Muscle layer of duodenum (tissue), 2 donors: ENCODE data around the gene AKR1B15.
A peak's percentile ranks its signal among the peaks of the same experiment; 100 is the strongest.
"Not testable (repeated sequence)": the region's sequence is repeated elsewhere in the genome, so short reads cannot be mapped to it uniquely, and the experiment has no call there.

Experiments
- H3K27ac ChIP-seq: one replicate; pipeline ENCODE4 v1.7.0; 2013; ENCODE audit warnings: mild to moderate bottlenecking, low read length
- H3K27me3 ChIP-seq: one replicate; pipeline ENCODE4 v1.7.0; 2013; ENCODE audit warnings: low read depth, mild to moderate bottlenecking, control low read depth, low read length
- H3K36me3 ChIP-seq, 2 donors: one replicate each; pipeline ENCODE4 v1.7.0; 2013; ENCODE audit warnings: low read length in 2 of 2, control low read depth in 1 of 2, mild to moderate bottlenecking in 1 of 2; ENCODE audit not compliant: insufficient read depth in 2 of 2, control insufficient read depth in 1 of 2
- H3K4me1 ChIP-seq, 2 donors: one replicate each; pipeline ENCODE4 v1.7.0; 2013; ENCODE audit warnings: low read length in 2 of 2, mild to moderate bottlenecking in 2 of 2, control low read depth in 1 of 2, moderate library complexity in 1 of 2; ENCODE audit not compliant: insufficient read depth in 2 of 2, control insufficient read depth in 1 of 2
- H3K4me3 ChIP-seq, 2 donors: one replicate each; pipeline ENCODE4 v1.7.0; 2013; ENCODE audit warnings: low read length in 2 of 2, low read depth in 1 of 2, mild to moderate bottlenecking in 1 of 2
- H3K9me3 ChIP-seq, 2 donors: one replicate each; pipeline ENCODE4 v1.7.0; 2013; ENCODE audit warnings: low read length in 2 of 2, control low read depth in 1 of 2, mild to moderate bottlenecking in 1 of 2; ENCODE audit not compliant: control insufficient read depth in 1 of 2
- donor health status: healthy.

The AKR1B15 gene

DNA sequence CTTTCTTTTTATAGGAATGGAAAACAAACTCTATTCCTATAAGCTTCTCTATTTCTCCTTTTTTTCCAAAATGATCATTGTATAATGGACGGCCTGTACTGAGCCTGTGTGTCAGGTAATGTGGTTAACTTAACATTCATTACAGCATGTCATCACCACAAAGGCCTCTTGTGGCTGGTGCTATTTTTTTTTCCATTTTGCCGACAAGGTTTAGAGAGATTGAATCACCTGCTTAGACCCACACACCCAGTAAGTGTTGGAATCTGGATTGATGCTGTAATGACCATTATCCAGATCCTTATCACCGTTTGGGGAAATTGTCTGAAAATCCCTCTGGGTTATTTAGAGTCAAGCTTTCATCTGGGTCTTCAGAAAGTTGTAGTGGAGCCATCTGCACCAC lies 18.5 kb downstream of the AKR1B15 start:
- no peaks in the 10 kb centered on the region for H3K4me1 ChIP-seq
- no peaks in the 10 kb centered on the region for H3K36me3 ChIP-seq

DNA sequence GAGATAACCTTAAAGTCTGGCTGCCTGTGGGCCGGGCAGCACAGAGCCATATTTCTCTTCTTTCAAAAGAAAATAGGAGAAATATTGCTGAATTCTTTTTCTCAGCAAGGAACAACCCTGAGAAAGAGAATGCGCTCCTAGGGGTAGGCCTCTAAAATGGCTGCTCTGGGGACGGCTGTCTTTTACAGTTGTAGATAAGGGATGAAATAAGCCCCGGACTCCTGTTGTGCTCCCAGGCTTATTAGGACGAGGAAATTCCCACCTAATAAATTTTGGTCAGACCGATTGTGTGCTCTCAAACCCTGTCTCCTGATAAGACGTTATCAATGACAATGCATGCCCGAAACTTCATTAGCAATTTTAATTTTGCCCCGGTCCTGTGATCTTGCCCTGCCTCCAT lies 21.1 kb downstream of the AKR1B15 start:
- not testable (repeated sequence) for H3K9me3 ChIP-seq

More for the DNA sequence above, 18.5 kb downstream of the AKR1B15 start:
- no peaks in the 10 kb centered on the region for H3K27me3 ChIP-seq
- H3K27ac ChIP-seq = no peak overlapping the region
- no peak overlapping the region for H3K4me3 ChIP-seq
- H3K9me3 ChIP-seq = no peaks in the 10 kb centered on the region

DNA sequence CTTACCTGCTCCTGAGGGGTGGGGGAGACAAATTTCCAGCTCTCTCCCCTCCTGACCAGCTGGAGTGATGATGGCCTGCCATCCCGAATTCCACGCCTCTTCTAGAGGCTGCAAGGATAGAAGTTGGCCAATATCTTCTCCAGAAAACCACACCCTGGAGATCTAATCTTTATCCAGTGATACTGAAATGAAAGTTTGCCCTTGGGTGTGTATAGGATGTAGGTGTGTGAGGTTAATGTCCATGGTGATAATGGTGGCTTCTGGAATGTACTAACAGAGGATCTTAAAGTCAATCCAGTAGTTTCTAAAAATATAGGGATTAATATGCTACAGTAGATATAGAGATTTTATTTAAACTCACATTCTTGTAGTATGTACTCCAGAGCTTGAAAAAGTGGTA lies 22.2 kb downstream of the AKR1B15 start:
- no peak overlapping the region for H3K27ac ChIP-seq
- H3K9me3 ChIP-seq = no peaks in the 10 kb centered on the region
- no peaks in the 10 kb centered on the region for H3K36me3 ChIP-seq
- no peaks in the 10 kb centered on the region for H3K4me1 ChIP-seq
- H3K4me3 ChIP-seq = no peak overlapping the region
- H3K27me3 ChIP-seq = no peaks in the 10 kb centered on the region

More for the DNA sequence above, 21.1 kb downstream of the AKR1B15 start:
- H3K27me3 ChIP-seq, H3K4me3 ChIP-seq, H3K36me3 ChIP-seq, H3K4me1 ChIP-seq, H3K27ac ChIP-seq: not testable (repeated sequence)

DNA sequence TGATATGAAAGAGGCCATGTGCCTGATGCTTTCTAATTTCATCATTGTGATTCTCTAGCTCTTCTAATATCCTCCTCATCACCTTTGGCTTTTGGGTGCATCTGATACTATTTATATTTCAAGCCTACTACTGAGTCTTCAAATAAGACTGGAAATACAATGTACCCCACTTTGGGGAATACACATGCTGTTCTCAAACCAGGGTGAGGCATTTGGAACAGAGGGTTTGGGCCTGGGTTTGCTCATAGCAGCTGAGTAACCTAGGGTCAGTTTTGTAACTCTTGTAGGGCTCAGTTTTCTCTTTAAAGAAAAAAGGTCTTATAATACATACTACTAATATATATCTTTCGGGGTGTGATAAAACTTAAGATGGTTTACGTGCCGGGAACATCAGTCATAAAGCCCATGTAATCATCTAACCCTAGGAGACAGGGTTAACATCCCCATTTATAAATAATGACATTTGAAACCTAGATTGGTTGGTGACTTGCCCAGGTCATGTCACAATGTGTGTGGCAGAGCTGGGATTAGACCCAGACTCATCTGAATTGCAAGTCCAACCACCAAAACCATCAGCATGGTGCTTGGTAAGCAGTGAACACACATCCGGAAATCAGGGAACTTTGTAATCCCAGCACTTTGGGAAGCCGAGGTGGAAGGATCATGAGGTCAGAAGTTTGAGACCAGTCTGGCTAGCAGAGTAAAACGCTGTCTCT lies 23.0 kb downstream of the AKR1B15 start:
- H3K27me3 ChIP-seq = no peaks in the 10 kb centered on the region
- no peak overlapping the region for H3K27ac ChIP-seq
- no peaks in the 10 kb centered on the region for H3K9me3 ChIP-seq
- H3K36me3 ChIP-seq = no peaks in the 10 kb centered on the region
- H3K4me1 ChIP-seq = no peaks in the 10 kb centered on the region
- H3K4me3 ChIP-seq = no peak overlapping the region

DNA sequence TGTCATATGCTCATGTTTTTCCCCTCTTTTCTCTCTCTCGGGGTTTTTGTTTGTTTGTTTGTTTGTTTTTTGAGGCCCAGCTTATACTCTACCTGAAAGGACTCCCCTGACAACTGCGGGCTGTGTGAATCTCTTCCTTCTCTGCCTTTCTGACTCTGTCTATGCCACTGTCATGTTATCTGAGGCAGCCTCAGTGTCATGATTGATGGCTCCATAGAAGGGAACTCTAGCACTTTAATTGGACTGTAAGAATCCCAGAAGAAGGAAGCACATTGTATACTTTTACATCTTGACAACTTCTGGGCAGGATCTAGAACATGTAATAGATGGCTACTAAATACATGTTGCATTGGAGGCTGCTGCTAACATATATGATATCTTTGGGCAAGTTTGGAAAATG lies 25.4 kb downstream of the AKR1B15 start:
- Histone ChIP-seq H3K4me3 (no peak overlapping the region), H3K27me3 (no peaks in the 10 kb centered on the region), H3K4me1 (no peaks in the 10 kb centered on the region), H3K36me3 (no peaks in the 10 kb centered on the region), H3K9me3 (no peaks in the 10 kb centered on the region), H3K27ac (no peak overlapping the region)

DNA sequence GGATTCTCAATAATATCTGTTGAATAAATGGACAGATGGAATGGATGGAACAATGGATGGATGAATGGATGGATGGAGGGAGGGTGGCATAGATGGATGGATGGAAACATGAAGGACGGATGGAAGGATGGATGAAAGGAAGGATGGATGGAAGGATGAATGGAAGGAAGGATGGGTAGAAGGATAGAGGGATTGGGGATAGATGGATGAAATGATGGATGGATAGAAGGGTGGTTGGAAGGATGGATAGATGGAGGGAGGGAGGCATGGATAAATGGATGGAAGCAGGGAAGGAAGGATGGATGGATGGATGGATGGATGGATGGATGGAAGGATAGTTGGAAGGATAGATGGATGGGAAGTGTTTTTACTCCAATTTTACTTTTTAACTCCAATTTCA lies 35.4 kb downstream of the AKR1B15 start:
- no peaks in the 10 kb centered on the region for H3K9me3 ChIP-seq
- no peaks in the 10 kb centered on the region for H3K36me3 ChIP-seq
- H3K27ac ChIP-seq = no peak overlapping the region
- H3K27me3 ChIP-seq = no peaks in the 10 kb centered on the region
- no peak overlapping the region for H3K4me3 ChIP-seq
- no peaks in the 10 kb centered on the region for H3K4me1 ChIP-seq

DNA sequence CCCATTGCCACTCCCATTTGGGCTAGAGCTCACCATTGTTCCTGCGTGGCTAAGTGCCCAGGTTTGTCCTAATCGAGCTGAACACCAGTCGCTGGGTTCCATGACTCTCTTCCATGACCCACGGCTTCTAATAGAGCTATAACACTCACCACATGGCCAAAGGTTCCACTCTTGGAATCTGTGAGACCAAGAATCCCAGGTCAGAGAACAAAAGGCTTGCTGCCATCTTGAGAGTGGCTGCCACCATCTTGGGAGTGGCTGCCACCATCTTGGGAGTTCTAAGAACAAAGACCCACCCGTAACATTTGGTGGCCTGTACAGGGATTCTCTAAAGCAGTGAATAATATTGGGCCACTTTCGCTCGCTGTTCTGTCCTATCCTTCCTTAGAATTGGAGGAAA lies 37.0 kb downstream of the AKR1B15 start:
- Histone ChIP-seq H3K27me3 (no peaks in the 10 kb centered on the region), H3K27ac (no peak overlapping the region), H3K9me3 (no peaks in the 10 kb centered on the region), H3K4me1 (no peaks in the 10 kb centered on the region), H3K36me3 (no peaks in the 10 kb centered on the region), H3K4me3 (no peak overlapping the region)

DNA sequence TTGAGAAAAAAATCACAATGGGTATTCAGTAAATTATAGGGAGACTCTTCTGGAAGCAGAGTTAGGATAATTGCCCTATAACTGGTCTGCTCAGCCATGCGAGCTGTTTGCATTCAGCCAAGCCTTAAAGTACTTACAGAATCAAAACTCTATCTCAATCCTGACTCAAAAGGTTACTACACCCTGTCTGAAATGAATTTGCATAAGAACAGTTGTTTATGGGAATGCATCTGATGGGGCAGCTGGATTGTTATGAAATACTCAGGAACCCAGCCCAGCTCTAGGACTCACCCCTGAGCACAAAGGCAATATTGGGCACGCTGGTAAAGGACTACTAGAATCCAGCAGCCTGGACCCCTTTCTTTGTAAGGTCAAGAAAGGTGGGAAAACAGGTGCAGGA lies 38.8 kb downstream of the AKR1B15 start:
- H3K4me3 ChIP-seq = no peak overlapping the region

DNA sequence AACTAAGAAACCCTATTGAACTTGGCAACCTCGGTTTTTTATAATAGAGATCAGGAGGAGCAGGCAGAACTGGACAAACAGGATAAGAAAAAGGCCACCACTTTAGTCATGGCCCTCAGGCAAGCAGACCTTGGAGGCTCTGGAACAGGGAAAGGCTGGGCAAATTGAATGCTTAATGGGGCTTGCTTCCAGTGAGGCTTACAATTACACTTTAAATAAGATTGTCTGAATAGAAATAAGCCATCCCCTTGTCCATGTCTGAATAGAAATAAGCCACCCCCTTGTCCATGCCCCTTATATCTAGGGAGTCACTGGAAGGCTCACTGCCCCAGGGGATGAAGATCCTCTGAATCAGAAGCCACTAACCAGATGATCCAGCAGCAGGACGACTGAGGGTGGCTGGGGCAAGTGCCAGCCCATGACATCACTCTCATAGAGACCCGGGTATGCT lies 40.6 kb downstream of the AKR1B15 start:
- H3K27ac ChIP-seq = no peak overlapping the region
- no peak overlapping the region for H3K4me3 ChIP-seq
- peaks cover 0 to 13% of the 10 kb centered on the region in 2 donors for H3K4me1 ChIP-seq
- no peaks in the 10 kb centered on the region for H3K27me3 ChIP-seq
- H3K36me3 ChIP-seq = no peaks in the 10 kb centered on the region
- H3K9me3 ChIP-seq = no peaks in the 10 kb centered on the region

More for the DNA sequence above, 38.8 kb downstream of the AKR1B15 start:
- no peaks in the 10 kb centered on the region for H3K27me3 ChIP-seq
- no peaks in the 10 kb centered on the region for H3K36me3 ChIP-seq
- no peaks in the 10 kb centered on the region for H3K9me3 ChIP-seq
- no peaks in the 10 kb centered on the region for H3K4me1 ChIP-seq
- H3K27ac ChIP-seq = no peak overlapping the region

DNA sequence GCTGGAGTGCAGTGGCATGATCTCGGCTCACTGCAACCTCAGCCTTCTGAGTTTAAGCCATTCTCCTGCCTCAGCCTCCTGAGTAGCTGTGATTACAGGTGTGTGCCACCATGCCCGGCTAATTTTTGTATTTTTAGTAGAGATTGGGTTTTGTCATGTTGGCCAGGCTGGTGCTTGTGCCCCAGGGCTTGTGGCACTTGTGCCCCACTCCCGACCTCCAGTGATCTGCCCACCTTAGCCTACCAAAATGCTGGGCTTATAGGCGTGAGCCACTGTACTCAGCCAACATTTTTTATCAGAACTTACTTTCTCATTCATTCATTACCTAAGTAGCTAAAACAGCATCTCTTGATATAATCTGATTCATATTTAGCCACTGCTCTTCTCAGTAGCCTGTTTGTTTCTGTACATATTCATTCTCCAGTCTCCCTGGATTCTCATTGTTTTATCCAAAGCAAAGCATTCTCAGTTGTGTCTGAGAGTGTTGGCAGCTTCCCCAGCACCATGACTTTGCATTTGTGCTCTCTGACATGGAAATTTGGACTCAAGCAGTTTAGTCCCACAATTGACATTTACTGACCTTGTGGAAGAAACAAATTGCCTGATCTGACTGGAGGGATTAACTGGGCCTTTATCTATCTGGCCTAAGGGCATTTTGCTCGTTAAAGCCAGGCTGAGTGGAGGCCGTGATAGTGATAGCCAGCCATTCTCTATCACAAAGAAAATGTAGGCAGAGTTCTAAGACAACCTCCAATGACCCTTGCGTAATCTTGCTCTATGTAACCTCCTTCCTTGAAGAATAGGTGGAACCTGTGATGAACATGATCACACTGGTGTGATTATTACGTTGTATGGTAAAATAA lies 44.9 kb downstream of the AKR1B15 start:
- peak overlapping the region; percentile 66 for H3K27ac ChIP-seq
- H3K4me3 ChIP-seq = no peak overlapping the region
- no peaks in the 10 kb centered on the region for H3K36me3 ChIP-seq
- H3K27me3 ChIP-seq = no peaks in the 10 kb centered on the region
- H3K4me1 ChIP-seq = peaks cover 0 to 13% of the 10 kb centered on the region in 2 donors
- H3K9me3 ChIP-seq = no peaks in the 10 kb centered on the region

DNA sequence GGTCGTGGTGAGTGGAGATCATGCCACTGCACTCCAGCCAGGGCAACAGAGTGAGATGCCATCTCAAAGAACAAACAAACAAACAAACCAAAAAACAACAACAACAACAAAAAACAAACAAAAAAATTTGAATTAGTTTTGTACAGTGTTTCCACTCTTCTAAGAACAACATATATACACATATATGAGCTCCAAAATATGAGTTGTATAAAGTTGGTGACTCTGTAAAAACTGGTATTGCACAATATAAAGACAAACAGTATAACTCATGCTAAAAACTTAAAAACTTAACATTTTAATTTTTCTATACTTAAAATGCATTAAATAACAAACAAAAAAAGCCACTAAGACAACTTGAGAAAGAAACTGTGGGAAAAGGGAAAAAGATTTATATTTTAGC lies 46.0 kb downstream of the AKR1B15 start:
- no peak overlapping the region for H3K27ac ChIP-seq
- no peaks in the 10 kb centered on the region for H3K27me3 ChIP-seq
- no peak overlapping the region for H3K4me3 ChIP-seq
- no peaks in the 10 kb centered on the region for H3K36me3 ChIP-seq
- H3K4me1 ChIP-seq = peaks cover 0 to 13% of the 10 kb centered on the region in 2 donors
- no peaks in the 10 kb centered on the region for H3K9me3 ChIP-seq
